Measurements from ENCODE around the gene FAM234A. TPM values are rescaled to one million over a fixed set of nuclear protein-coding genes. Genes with fewer than 3 reads are reported as not detected.

Gene FAM234A
- total and polyA plus RNA-seq, 8 donors, result 13.1 to 87.2 (median 35.1) TPM

DNA sequence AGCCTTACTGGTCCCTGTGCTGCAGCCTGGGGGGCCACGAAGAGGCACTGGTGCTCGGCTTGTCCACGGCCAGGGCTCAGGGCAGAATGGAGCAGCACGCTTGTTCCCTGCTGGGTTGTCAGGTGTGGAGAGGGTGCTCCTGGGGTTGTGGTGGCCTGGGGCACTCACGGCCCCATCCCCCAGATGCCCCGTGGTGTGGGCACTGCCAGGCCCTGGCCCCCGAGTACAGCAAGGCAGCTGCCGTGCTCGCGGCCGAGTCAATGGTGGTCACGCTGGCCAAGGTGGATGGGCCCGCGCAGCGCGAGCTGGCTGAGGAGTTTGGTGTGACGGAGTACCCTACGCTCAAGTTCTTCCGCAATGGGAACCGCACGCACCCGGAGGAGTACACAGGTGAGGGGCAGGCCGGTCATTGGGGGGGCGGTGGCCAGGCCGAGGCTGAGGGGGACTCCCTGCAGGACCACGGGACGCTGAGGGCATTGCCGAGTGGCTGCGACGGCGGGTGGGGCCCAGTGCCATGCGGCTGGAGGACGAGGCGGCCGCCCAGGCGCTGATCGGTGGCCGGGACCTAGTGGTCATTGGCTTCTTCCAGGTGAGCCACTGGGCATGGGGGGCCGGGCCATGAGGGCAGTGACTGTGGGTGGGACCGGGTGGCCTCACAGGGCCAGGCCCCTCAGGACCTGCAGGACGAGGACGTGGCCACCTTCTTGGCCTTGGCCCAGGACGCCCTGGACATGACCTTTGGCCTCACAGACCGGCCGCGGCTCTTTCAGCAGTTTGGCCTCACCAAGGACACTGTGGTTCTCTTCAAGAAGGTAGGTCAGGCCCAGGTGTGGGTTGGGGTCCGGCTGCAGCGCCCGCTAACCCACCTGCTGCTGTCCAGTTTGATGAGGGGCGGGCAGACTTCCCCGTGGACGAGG lies 49.8 kb downstream of the FAM234A start:
- TF ChIP-seq, protein P1, sequence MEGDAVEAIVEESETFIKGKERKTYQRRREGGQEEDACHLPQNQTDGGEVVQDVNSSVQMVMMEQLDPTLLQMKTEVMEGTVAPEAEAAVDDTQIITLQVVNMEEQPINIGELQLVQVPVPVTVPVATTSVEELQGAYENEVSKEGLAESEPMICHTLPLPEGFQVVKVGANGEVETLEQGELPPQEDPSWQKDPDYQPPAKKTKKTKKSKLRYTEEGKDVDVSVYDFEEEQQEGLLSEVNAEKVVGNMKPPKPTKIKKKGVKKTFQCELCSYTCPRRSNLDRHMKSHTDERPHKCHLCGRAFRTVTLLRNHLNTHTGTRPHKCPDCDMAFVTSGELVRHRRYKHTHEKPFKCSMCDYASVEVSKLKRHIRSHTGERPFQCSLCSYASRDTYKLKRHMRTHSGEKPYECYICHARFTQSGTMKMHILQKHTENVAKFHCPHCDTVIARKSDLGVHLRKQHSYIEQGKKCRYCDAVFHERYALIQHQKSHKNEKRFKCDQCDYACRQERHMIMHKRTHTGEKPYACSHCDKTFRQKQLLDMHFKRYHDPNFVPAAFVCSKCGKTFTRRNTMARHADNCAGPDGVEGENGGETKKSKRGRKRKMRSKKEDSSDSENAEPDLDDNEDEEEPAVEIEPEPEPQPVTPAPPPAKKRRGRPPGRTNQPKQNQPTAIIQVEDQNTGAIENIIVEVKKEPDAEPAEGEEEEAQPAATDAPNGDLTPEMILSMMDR (IDR thresholded peaks at IDR 0.05), result no peak
- TF ChIP-seq POLR2A (IDR thresholded peaks at IDR 0.05) (no peak), EP300 (IDR thresholded peaks at IDR 0.05) (no peak), POLR2AphosphoS5 (IDR thresholded peaks at IDR 0.05) (no peak)
- WGBS, 5 donors, result 50 to 87% (median 81%) methylated on average over 34 to 52 of the region's 52 CpGs
- Histone ChIP-seq H3K4me1 (peaks cover 8 to 61% (median 34%) of the 10 kb centered on the region in 4 donors), H3K27ac (peak overlapping the region in 1 of 5 donors; percentile 26), H3K27me3 (peaks cover 0 to 35% (median 26%) of the 10 kb centered on the region in 3 donors), H3K9me3 (no peaks in the 10 kb centered on the region), H3K36me3 (peaks cover 14 to 41% (median 30%) of the 10 kb centered on the region in 4 donors), H3K4me3 (peak overlapping the region in 3 of 4 donors; percentile 28 to 36 (median 31))
- DNase-seq, result peak in 1 of 2 donors; percentile 40
- intact Hi-C loops (cut with DNase I; ENCODE audit: low total_unique reads), result no loop called here

- Histone ChIP-seq H3K27me3 (peaks cover 0 to 27% (median 18%) of the 10 kb centered on the region in 3 donors), H3K4me3 (no peak overlapping the region), H3K4me1 (peaks cover 5 to 53% (median 26%) of the 10 kb centered on the region in 4 donors), H3K9me3 (no peaks in the 10 kb centered on the region), H3K36me3 (peaks cover 18 to 51% (median 39%) of the 10 kb centered on the region in 4 donors), H3K27ac (no peak overlapping the region)
- DNase-seq, result no peak
- WGBS, 5 donors, result 84 to 94% (median 90%) methylated on average over 32 to 48 of the region's 48 CpGs
- intact Hi-C loops (cut with DNase I; ENCODE audit: low total_unique reads), result no loop called here
- TF ChIP-seq, protein P1 (IDR thresholded peaks at IDR 0.05), result no peak
- TF ChIP-seq POLR2AphosphoS5 (IDR thresholded peaks at IDR 0.05) (no peak), POLR2A (IDR thresholded peaks at IDR 0.05) (no peak), EP300 (IDR thresholded peaks at IDR 0.05) (no peak)
Observed at GRCh38 chr16:285146-286055, 50.8 kb downstream of the FAM234A start.

GRCh38 chr16:286491-287297 lies 52.1 kb downstream of the FAM234A start:
- 80 to 97% (median 86%) methylated on average over 15 to 22 of the region's 22 CpGs for WGBS, 5 donors
- TF ChIP-seq POLR2A (IDR thresholded peaks at IDR 0.05), result no peak
- TF ChIP-seq, protein P1 (IDR thresholded peaks at IDR 0.05), result no peak
- no peak for TF ChIP-seq POLR2AphosphoS5 (IDR thresholded peaks at IDR 0.05)
- TF ChIP-seq EP300 (IDR thresholded peaks at IDR 0.05), result no peak
- intact Hi-C loops (cut with DNase I; ENCODE audit: low total_unique reads), result no loop called here
- no peaks in the 10 kb centered on the region for H3K9me3 ChIP-seq
- peak overlapping the region in 3 of 5 donors; percentile 3 to 38 (median 15) for H3K27ac ChIP-seq
- peaks cover 0 to 41% (median 14%) of the 10 kb centered on the region in 4 donors for H3K4me1 ChIP-seq
- peaks cover 26 to 64% (median 52%) of the 10 kb centered on the region in 4 donors for H3K36me3 ChIP-seq
- no peak for DNase-seq
- H3K4me3 ChIP-seq, result no peak overlapping the region
- peaks cover 0 to 15% (median 7%) of the 10 kb centered on the region in 3 donors for H3K27me3 ChIP-seq

All from stomach (tissue), 9 donors.